ENCODE measurements around the gene MED31.

GRCh38 chr17:6695051-6695450, 43.6 kb upstream of the MED31 start:
- TF ChIP-seq CTCF (IDR thresholded peaks at IDR 0.05; ENCODE audit: insufficient read depth, low read depth, low read length) (no peak), EZH2 (IDR thresholded peaks at IDR 0.05; ENCODE audit: insufficient read depth, low read length) (no peak)

Data from astrocyte (in vitro differentiated cells and primary cell).